Middle frontal gyrus (tissue), 1 donor: Measurements from ENCODE around the gene OR11H12.
"Not testable (repeated sequence)": the region's sequence is repeated elsewhere in the genome, so short reads cannot be mapped to it uniquely, and the experiment has no call there.

ENCODE experiments used
- DNase-seq: peaks from one replicate; pipeline ENCODE4 v3.0.0-alpha.2; 2015; ENCODE audit warnings: low spot score; ENCODE audit errors: extremely low spot score

The OR11H12 gene

GRCh38 chr14:18600817-18601216 is at the start of gene OR11H12:
OR11H12 (plus strand) TSS chr14:18601117; CDS start chr14:18601117, 0 bp downstream.
- not testable (repeated sequence) for DNase-seq

GRCh38 chr14:18582908-18583307 is 18.0 kb upstream of the OR11H12 start:
- DNase-seq, result not testable (repeated sequence)

DNA sequence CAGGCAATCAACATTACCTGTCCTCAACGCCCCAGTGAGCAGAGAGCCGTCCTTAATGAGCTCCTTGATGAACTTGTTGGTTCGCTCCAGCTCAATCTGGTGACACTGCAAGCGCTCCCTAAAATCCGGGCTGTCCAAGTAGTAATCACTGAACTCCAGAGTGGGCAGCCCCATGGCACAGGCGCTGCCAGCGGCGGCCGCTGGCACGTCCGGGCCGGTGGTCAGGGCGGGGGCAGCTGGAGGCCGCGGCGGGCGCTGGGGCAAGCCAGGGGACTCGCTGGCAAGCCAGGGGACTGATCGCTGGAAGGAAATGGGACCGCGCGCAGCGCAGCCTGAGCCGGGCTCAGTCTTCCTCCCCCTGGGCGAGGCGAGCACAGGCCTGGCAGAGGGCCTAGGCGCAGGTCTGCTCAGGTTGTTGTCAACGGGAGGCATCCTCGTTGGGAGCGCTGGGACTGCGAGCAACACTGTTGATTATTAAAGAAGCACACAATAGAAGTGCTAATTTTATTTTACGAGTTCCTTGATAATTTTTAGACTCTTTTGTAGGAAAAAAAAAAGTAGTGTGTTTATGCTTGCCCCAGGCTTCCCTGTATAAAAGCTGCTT is 25.8 kb downstream of the OR11H12 start:
- DNase-seq, result not testable (repeated sequence)

DNA sequence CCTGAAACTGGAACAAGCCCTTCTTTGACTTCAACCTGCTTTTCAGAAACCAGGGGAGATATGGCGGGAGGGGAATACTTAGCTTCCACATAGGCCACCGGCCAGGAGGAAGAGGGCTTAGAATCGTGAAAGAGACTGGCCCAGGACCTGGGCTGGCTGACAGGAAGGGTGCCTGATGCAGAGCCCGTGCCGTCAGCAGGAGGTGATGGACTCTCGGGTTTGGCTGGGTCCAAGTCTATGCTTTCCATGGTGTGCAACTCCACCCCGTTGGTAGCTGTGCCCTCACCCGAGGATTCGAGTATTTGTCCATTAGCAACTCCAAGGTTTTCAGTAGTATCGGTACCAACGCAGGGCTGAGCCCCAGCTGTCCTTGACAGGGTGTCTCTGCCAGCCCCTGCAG is 35.1 kb downstream of the OR11H12 start:
- not testable (repeated sequence) for DNase-seq

DNA sequence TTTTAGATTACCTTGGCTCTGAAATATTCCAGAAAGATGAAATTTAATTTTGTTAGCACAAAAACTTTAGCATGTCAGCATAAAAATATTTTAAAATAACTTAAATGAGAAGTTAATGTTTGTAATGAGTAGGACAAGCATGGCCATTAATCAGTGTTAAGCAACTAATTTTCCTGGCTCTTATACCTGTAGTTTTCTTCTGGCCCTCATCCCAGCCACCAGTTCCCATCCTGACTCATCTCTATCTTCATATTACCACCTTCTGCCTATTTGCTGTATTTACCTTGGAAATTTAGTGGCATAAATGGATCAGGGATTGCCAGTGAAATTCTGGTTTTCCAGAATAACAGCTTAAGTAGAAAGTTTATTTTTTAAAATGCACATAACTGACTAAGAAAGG is 37.1 kb downstream of the OR11H12 start:
- not testable (repeated sequence) for DNase-seq

GRCh38 chr14:18638785-18639184 is 37.9 kb downstream of the OR11H12 start:
- not testable (repeated sequence) for DNase-seq

DNA sequence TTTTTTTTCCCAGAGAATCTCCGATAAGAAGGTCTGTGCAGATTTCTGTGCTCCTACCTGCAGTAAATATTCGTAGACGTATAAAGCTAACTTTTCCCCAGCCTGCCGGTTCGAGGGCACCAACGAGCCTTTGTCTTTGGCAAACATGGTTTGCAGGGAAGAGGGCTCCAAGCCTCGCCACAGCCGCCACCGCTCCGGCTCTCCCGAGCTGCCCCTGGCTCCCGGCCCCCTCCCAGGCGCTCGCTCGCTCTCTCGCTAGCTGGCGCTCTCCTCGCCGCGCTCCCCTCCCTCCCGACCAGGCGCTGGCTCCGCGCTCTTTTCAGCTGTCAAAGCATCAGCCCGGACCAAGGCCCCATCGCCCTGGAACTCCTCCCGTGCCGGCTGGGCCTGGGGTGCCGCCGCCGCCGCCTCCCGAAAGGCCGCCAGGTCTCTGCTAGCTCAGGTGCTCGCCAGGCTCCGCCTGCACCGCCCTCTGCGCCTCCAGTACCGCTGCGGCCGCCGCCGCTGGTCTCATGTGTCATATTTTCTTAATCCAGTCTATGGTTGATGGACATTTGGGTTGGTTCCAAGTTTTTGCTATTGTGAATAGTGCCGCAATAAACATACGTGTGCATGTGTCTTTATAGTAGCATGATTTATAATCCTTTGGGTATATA is 45.3 kb downstream of the OR11H12 start:
- DNase-seq, result not testable (repeated sequence)
